A673 (cell line): Measurements from ENCODE around the gene MND1. TPM values are rescaled to one million over a fixed set of nuclear protein-coding genes. Genes with fewer than 3 reads are reported as not detected.

Source experiments
- BruUV-seq: library from RNA; stranded (reverse); fragments of 400-500 nt; replicated peaks from 2 replicates; lab custom pipeline; 2021; lab: Mats Ljungman, UMichigan
- CTCF ChIA-PET: fragments of 300-600 bp; sonication (Branson Sonifier 250); formaldehyde crosslinking; loops from one replicate; lab custom pipeline; 2022; ENCODE audit warnings: antibody characterized with exemption; lab: Charles Lee
- POLR2A ChIA-PET: fragments of 300-600 bp; sonication (Branson Sonifier 250); formaldehyde crosslinking; loops from one replicate; lab custom pipeline; 2022; ENCODE audit warnings: antibody characterized with exemption; ENCODE audit not compliant: low non-redundant PET; lab: Charles Lee
- DNase-seq: peaks from one replicate; pipeline ENCODE4 v3.0.0-alpha.2; 2015; ENCODE audit warnings: low spot score
- H3K27ac ChIP-seq: fragments of 200-600 bp; sonication (generic); 2 replicates; pipeline ENCODE4 v1.5.1; 2016; ENCODE audit warnings: mixed run types, low read depth, mild to moderate bottlenecking, mixed read lengths, antibody characterized with exemption, low read length; ENCODE audit not compliant: poor library complexity, severe bottlenecking
- H3K27me3 ChIP-seq: fragments of 200-600 bp; sonication (generic); replicated peaks from 2 replicates; pipeline ENCODE4 v1.6.1; 2017; ENCODE audit warnings: mixed run types, low read depth, mild to moderate bottlenecking, mixed read lengths, antibody characterized with exemption, low read length; ENCODE audit not compliant: insufficient read depth, poor library complexity
- H3K36me3 ChIP-seq: fragments of 200-600 bp; sonication (generic); 2 replicates; pipeline ENCODE4 v1.6.1; 2016; ENCODE audit warnings: mixed run types, mild to moderate bottlenecking, mixed read lengths, antibody characterized with exemption, low read length; ENCODE audit not compliant: insufficient read depth, poor library complexity, severe bottlenecking
- H3K4me1 ChIP-seq: fragments of 200-600 bp; sonication (generic); 2 replicates; pipeline ENCODE4 v1.6.1; 2017; ENCODE audit warnings: mixed run types, mild to moderate bottlenecking, mixed read lengths, antibody characterized with exemption, low read length; ENCODE audit not compliant: insufficient read depth, poor library complexity, severe bottlenecking
- H3K4me3 ChIP-seq: fragments of 200-600 bp; sonication (generic); 2 replicates; pipeline ENCODE4 v1.5.1; 2016; ENCODE audit warnings: low read depth, mixed run types, mild to moderate bottlenecking, mixed read lengths, low read length; ENCODE audit not compliant: poor library complexity, severe bottlenecking
- H3K9me3 ChIP-seq: fragments of 200-600 bp; sonication (generic); 2 replicates; pipeline ENCODE4 v1.6.1; 2016; ENCODE audit warnings: mixed run types, low read depth, mild to moderate bottlenecking, mixed read lengths, antibody characterized with exemption, low read length; ENCODE audit not compliant: poor library complexity, severe bottlenecking
- EZH2 ChIP-seq: fragments of 200-600 bp; sonication (generic); IDR thresholded peaks from 2 replicates; pipeline ENCODE4 v1.6.1; 2017; ENCODE audit warnings: borderline replicate concordance, low read depth, mild to moderate bottlenecking, mixed read lengths, antibody characterized with exemption, low read length; ENCODE audit not compliant: poor library complexity, severe bottlenecking
- intact Hi-C: fragments of 100-400 bp; cut with micrococcal nuclease; formaldehyde crosslinking; loops from one replicate; pipeline ENCODE4 v1.10.0; 2022; ENCODE audit not compliant: unreplicated experiment
- total RNA-seq: library from RNA; stranded (reverse); gene quantifications from 2 replicates; pipeline ENCODE4 v1.2.3, GENCODE V29; 2021
- TF ChIP-seq, protein P1 (sequence below): fragments of 300-800, 200-600 bp; sonication (generic); conservative IDR thresholded peaks from 2 replicates; pipeline ENCODE4 v1.5.1; 2017; ENCODE audit warnings: low read depth, mild to moderate bottlenecking, antibody characterized with exemption, low read length, moderate library complexity, mixed read lengths

The MND1 gene
- total RNA-seq, 1 experiment from 2014 or later = 43.7 TPM

DNA sequence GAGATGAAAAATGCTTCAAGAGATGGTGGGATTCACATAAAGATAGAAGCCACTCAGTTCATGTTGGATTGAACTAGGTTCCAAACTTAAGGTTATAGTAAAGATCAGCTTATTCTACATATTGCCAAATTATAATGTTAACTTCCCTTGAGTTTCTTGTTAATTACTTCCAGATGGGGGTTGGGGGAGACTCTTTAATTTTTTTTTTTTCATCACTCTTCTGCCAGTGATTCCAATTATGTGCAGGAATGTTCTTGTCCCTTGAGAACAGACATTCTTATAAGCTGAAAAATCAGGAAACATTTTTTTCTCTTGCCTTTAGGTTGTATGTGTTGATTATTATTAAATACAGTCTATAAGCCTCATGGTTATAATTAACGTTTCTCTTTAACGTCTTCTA, 30.0 kb downstream of the MND1 start:
- peak; percentile 34 for DNase-seq
- POLR2A ChIA-PET = no interaction called here
- H3K36me3 ChIP-seq = peaks cover 31% of the 10 kb centered on the region
- no peaks in the 10 kb centered on the region for H3K9me3 ChIP-seq
- CTCF ChIA-PET = no interaction called here
- BruUV-seq = no TSS peak
- intact Hi-C loops = no loop called here
- H3K4me3 ChIP-seq = no peak overlapping the region
- no peak for TF ChIP-seq EZH2
- TF ChIP-seq, protein P1, sequence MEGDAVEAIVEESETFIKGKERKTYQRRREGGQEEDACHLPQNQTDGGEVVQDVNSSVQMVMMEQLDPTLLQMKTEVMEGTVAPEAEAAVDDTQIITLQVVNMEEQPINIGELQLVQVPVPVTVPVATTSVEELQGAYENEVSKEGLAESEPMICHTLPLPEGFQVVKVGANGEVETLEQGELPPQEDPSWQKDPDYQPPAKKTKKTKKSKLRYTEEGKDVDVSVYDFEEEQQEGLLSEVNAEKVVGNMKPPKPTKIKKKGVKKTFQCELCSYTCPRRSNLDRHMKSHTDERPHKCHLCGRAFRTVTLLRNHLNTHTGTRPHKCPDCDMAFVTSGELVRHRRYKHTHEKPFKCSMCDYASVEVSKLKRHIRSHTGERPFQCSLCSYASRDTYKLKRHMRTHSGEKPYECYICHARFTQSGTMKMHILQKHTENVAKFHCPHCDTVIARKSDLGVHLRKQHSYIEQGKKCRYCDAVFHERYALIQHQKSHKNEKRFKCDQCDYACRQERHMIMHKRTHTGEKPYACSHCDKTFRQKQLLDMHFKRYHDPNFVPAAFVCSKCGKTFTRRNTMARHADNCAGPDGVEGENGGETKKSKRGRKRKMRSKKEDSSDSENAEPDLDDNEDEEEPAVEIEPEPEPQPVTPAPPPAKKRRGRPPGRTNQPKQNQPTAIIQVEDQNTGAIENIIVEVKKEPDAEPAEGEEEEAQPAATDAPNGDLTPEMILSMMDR = no peak
- peaks cover 19% of the 10 kb centered on the region for H3K4me1 ChIP-seq
- no peaks in the 10 kb centered on the region for H3K27me3 ChIP-seq
- peak overlapping the region; percentile 21 for H3K27ac ChIP-seq

DNA sequence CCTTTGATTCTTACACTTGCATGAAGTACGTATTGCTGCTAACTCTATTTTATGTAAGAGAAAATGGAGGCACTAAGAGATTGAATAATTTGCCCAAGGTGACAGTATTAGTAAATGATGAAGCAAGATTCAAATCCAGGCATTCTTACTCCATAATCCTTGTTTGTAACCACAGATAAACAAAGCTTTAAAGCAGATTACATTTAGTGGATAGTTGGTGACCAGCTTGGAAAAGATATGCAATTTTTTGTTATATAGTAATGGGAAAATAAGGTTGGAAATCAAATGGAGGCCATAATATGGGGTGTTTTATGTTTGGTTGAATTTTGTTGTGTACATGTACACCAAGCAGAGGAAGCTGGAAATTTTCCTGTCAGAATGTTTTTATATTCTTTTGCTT, 30.8 kb downstream of the MND1 start:
- Histone ChIP-seq H3K36me3 (peaks cover 30% of the 10 kb centered on the region), H3K27me3 (no peaks in the 10 kb centered on the region), H3K4me1 (peaks cover 19% of the 10 kb centered on the region), H3K9me3 (no peaks in the 10 kb centered on the region), H3K27ac (no peak overlapping the region), H3K4me3 (no peak overlapping the region)
- intact Hi-C loops = no loop called here
- TF ChIP-seq, protein P1 = no peak
- no peak for TF ChIP-seq EZH2
- no TSS peak for BruUV-seq
- ChIA-PET CTCF (interaction anchor here (0.6 to 1.2 kb wide), 2 partner anchors 58 to 199 kb away, joined by 3 read pairs; no protein-coding TSS in a partner anchor), POLR2A (interaction anchor here (0.6 kb wide), 1 partner anchor 30 kb away, joined by 3 read pairs; no protein-coding TSS in a partner anchor)
- no peak for DNase-seq

DNA sequence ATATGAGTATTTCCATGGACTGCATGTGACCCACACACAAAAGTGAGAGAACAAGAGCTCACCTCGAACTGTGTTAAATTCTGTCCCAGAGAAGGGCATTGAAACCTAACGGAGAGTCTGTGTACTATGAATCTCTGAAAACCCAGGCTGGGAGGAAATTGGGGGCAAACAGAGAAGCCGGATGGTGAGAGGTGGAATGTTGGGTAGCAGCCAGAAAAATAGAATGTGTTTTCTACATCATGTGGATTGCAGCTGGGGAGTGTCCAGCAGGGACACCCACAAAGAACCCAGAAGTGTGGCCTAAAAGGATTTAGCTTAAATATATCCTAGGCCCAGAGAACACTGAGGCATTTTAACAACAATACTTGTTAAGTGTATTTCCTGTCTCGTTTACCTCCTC, 38.6 kb downstream of the MND1 start:
- CTCF ChIA-PET = no interaction called here
- H3K27me3 ChIP-seq = no peaks in the 10 kb centered on the region
- POLR2A ChIA-PET = no interaction called here
- no peaks in the 10 kb centered on the region for H3K4me1 ChIP-seq
- H3K9me3 ChIP-seq = no peaks in the 10 kb centered on the region
- H3K27ac ChIP-seq = peak overlapping the region; percentile 26
- BruUV-seq = no TSS peak
- peak; percentile 18 for DNase-seq
- H3K4me3 ChIP-seq = no peak overlapping the region
- no peaks in the 10 kb centered on the region for H3K36me3 ChIP-seq
- intact Hi-C loops = no loop called here
- TF ChIP-seq, protein P1 = no peak
- TF ChIP-seq EZH2 = no peak
